HEK293 (cell line): ENCODE results near the gene WSB2.

Experiments used
- GLI2 ChIP-seq: fragments of 450-650 bp; formaldehyde crosslinking; IDR thresholded peaks from 2 replicates; pipeline ENCODE4; 2017; ENCODE audit warnings: missing biosample characterization, missing genetic modification characterization, low read depth, borderline replicate concordance
- HOXA7 ChIP-seq: sonication (generic); formaldehyde crosslinking; IDR thresholded peaks from 2 replicates; pipeline ENCODE4 v1.8.1; 2022; ENCODE audit warnings: missing genetic modification reagents, borderline replicate concordance
- KLF16 ChIP-seq: fragments of 450-650 bp; formaldehyde crosslinking; IDR thresholded peaks from 2 replicates; pipeline ENCODE4 v1.5.1; 2017; ENCODE audit warnings: missing biosample characterization, missing genetic modification characterization
- OSR2 ChIP-seq: fragments of 450-650 bp; formaldehyde crosslinking; IDR thresholded peaks from 2 replicates; pipeline ENCODE4 v1.5.1; 2016; ENCODE audit warnings: missing biosample characterization, missing genetic modification characterization
- SCRT2 ChIP-seq: fragments of 450-650 bp; formaldehyde crosslinking; IDR thresholded peaks from 2 replicates; pipeline ENCODE4 v1.5.1; 2016; ENCODE audit warnings: missing biosample characterization, missing genetic modification characterization
- TRIM28 ChIP-seq: IDR thresholded peaks from 2 replicates; pipeline ENCODE4 v1.6.1; 2011; ENCODE audit warnings: low read length, control low read depth, borderline replicate concordance
- WT1 ChIP-seq: fragments of 450-650 bp; formaldehyde crosslinking; IDR thresholded peaks from 2 replicates; pipeline ENCODE4 v1.5.1; 2016; ENCODE audit warnings: missing biosample characterization, missing genetic modification characterization
- YY1 ChIP-seq: fragments of 450-650 bp; formaldehyde crosslinking; IDR thresholded peaks from 2 replicates; pipeline ENCODE4 v1.5.1; 2018; ENCODE audit warnings: missing biosample characterization, missing genetic modification characterization
- ZFP69B ChIP-seq: fragments of 450-650 bp; formaldehyde crosslinking; IDR thresholded peaks from 2 replicates; pipeline ENCODE4 v1.5.1; 2016; ENCODE audit warnings: missing biosample characterization, missing genetic modification characterization
- ZNF146 ChIP-seq: fragments of 450-650 bp; formaldehyde crosslinking; IDR thresholded peaks from 2 replicates; pipeline ENCODE4 v1.5.1; 2016; ENCODE audit warnings: missing biosample characterization, missing genetic modification characterization
- ZNF155 ChIP-seq: fragments of 450-650 bp; formaldehyde crosslinking; IDR thresholded peaks from 2 replicates; pipeline ENCODE4 v1.5.1; 2016; ENCODE audit warnings: missing biosample characterization, missing genetic modification characterization
- ZNF157 ChIP-seq: fragments of 450-650 bp; formaldehyde crosslinking; IDR thresholded peaks from 2 replicates; pipeline ENCODE4 v1.5.1; 2016; ENCODE audit warnings: missing biosample characterization, missing genetic modification characterization
- ZNF248 ChIP-seq: fragments of 450-650 bp; formaldehyde crosslinking; IDR thresholded peaks from 2 replicates; pipeline ENCODE4 v1.5.1; 2017; ENCODE audit warnings: missing biosample characterization, missing genetic modification characterization
- ZNF292 ChIP-seq: fragments of 450-650 bp; formaldehyde crosslinking; IDR thresholded peaks from 2 replicates; pipeline ENCODE4 v1.5.1; 2016; ENCODE audit warnings: low read depth, missing biosample characterization, missing genetic modification characterization, borderline replicate concordance
- ZNF391 ChIP-seq: fragments of 450-650 bp; formaldehyde crosslinking; IDR thresholded peaks from 2 replicates; pipeline ENCODE4 v1.5.1; 2016; ENCODE audit warnings: low read depth, missing biosample characterization, missing genetic modification characterization, borderline replicate concordance
- ZNF433 ChIP-seq: fragments of 450-650 bp; formaldehyde crosslinking; IDR thresholded peaks from 2 replicates; pipeline ENCODE4 v1.5.1; 2016; ENCODE audit warnings: missing biosample characterization, missing genetic modification characterization, low read depth
- ZNF473 ChIP-seq: fragments of 450-650 bp; formaldehyde crosslinking; IDR thresholded peaks from 2 replicates; pipeline ENCODE4 v1.5.1; 2017; ENCODE audit warnings: missing biosample characterization, missing genetic modification characterization
- ZNF530 ChIP-seq: fragments of 450-650 bp; formaldehyde crosslinking; IDR thresholded peaks from 2 replicates; pipeline ENCODE4 v1.5.1; 2016; ENCODE audit warnings: low read depth, missing biosample characterization, missing genetic modification characterization
- ZNF571 ChIP-seq: fragments of 450-650 bp; formaldehyde crosslinking; IDR thresholded peaks from 2 replicates; pipeline ENCODE4 v1.5.0; 2017; ENCODE audit warnings: missing biosample characterization, missing genetic modification characterization
- ZNF585B ChIP-seq: fragments of 450-650 bp; formaldehyde crosslinking; IDR thresholded peaks from 2 replicates; pipeline ENCODE4 v1.5.1; 2016; ENCODE audit warnings: missing biosample characterization, missing genetic modification characterization
- ZNF654 ChIP-seq: fragments of 450-650 bp; formaldehyde crosslinking; IDR thresholded peaks from 2 replicates; pipeline ENCODE4 v1.5.1; 2016; ENCODE audit warnings: low read depth, missing biosample characterization, missing genetic modification characterization
- ZNF777 ChIP-seq: fragments of 450-650 bp; formaldehyde crosslinking; IDR thresholded peaks from 2 replicates; pipeline ENCODE4 v1.5.1; 2017; ENCODE audit warnings: missing biosample characterization, missing genetic modification characterization, borderline replicate concordance
- ZSCAN23 ChIP-seq: fragments of 450-650 bp; formaldehyde crosslinking; IDR thresholded peaks from 2 replicates; pipeline ENCODE4 v1.5.1; 2016; ENCODE audit warnings: missing biosample characterization, missing genetic modification characterization
- ZSCAN30 ChIP-seq: fragments of 450-650 bp; IDR thresholded peaks from 2 replicates; pipeline ENCODE4 v1.5.1; 2018; ENCODE audit warnings: missing biosample characterization, mild to moderate bottlenecking, missing genetic modification characterization, moderate library complexity
- TF ChIP-seq, protein P1 (sequence below): fragments of 450-650 bp; formaldehyde crosslinking; IDR thresholded peaks from 2 replicates; pipeline ENCODE4 v1.5.1; 2016; ENCODE audit warnings: missing biosample characterization, missing genetic modification characterization, low read depth
- TF ChIP-seq, protein P2 (sequence below): fragments of 450-650 bp; IDR thresholded peaks from 2 replicates; pipeline ENCODE4 v1.5.1; 2018; ENCODE audit warnings: missing biosample characterization, missing genetic modification characterization
- TF ChIP-seq, protein P3 (sequence below): fragments of 450-650 bp; formaldehyde crosslinking; IDR thresholded peaks from 2 replicates; pipeline ENCODE4 v1.5.1; 2016; ENCODE audit warnings: missing biosample characterization, missing genetic modification characterization
- TF ChIP-seq, protein P4 (sequence below): fragments of 450-650 bp; formaldehyde crosslinking; IDR thresholded peaks from 2 replicates; pipeline ENCODE4 v1.5.1; 2016; ENCODE audit warnings: missing biosample characterization, missing genetic modification characterization
- TF ChIP-seq, protein P5 (sequence below): fragments of 450-650 bp; formaldehyde crosslinking; IDR thresholded peaks from 2 replicates; pipeline ENCODE4 v1.5.1; 2016; ENCODE audit warnings: missing biosample characterization, missing genetic modification characterization, borderline replicate concordance
- TF ChIP-seq, protein P6 (sequence below): fragments of 450-650 bp; formaldehyde crosslinking; IDR thresholded peaks from 2 replicates; pipeline ENCODE4 v1.5.0; 2017; ENCODE audit warnings: missing biosample characterization, missing genetic modification characterization, borderline replicate concordance

The WSB2 gene

DNA sequence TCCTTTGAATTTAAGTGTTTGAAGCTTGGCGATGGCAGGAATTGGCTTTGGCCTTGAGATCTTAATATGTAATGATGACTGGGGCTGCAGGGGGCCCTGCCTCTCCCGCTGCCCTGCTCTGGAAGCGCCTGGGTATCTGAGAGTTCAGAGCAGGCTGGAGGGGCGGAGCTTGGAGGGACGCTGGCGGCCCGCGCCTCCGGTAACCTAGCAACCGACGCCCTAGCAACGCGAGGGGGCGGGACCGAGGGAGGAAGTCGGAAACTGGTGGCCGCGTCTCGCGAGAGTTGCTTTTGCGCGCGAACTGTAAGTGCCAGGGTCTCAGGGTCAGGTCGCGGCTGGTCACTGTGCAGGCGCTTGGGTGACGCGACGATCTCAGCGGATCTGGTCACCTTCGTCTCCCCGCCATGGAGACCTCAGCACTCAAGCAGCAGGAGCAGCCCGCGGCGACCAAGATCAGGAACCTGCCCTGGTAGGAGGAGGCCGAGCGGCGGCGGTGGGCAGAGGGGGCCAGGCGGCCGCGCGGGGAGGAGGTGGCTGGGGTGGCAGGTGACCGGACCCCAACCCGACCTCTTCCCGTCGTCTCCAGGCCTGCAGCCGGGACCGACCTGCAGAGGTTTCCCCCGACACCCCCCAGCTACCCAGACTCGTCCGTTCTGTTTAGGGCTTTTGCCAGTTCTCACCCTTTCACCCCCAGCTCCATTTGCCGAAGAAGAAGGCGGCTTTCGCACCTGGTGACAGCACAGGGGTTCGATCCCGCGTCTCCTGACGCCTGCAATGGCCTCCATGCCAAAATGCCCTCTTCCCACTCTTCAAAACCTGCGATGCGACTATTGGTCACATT, 44.3 kb downstream of the WSB2 start, which contains the start of gene RFC5 (continued):
- TF ChIP-seq, protein P1, sequence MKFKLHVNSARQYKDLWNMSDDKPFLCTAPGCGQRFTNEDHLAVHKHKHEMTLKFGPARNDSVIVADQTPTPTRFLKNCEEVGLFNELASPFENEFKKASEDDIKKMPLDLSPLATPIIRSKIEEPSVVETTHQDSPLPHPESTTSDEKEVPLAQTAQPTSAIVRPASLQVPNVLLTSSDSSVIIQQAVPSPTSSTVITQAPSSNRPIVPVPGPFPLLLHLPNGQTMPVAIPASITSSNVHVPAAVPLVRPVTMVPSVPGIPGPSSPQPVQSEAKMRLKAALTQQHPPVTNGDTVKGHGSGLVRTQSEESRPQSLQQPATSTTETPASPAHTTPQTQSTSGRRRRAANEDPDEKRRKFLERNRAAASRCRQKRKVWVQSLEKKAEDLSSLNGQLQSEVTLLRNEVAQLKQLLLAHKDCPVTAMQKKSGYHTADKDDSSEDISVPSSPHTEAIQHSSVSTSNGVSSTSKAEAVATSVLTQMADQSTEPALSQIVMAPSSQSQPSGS (tag by site-specific recombination) = no peak
- TF ChIP-seq ZSCAN23 (0 out of 2 replicates have a peak, but pooled peaks have one; percentile 37), ZSCAN30 (tag by site-specific recombination) (peak; percentile 68; the same call in 1 of the 2 replicates), ZFP69B (tag by site-specific recombination) (no peak), WT1 (peak; percentile 40), ZNF433 (tag by site-specific recombination) (no peak), KLF16 (tag by site-specific recombination) (peak; percentile 99), GLI2 (tag by site-specific recombination) (no peak), ZNF292 (tag by site-specific recombination) (no peak), ZNF157 (tag by site-specific recombination) (no peak), ZNF155 (no peak), ZNF530 (tag by site-specific recombination) (no peak), YY1 (tag by site-specific recombination) (peak; percentile 31; the same call in 1 of the 2 replicates), SCRT2 (no peak), ZNF146 (tag by site-specific recombination) (no peak), ZNF654 (tag by site-specific recombination) (no peak), OSR2 (no peak), ZNF248 (tag by site-specific recombination) (no peak), ZNF391 (tag by site-specific recombination) (no peak), ZNF571 (tag by site-specific recombination) (no peak), HOXA7 (CRISPR knock-in tag) (no peak), ZNF473 (tag by site-specific recombination) (no peak), TRIM28 (no peak), ZNF585B (no peak), ZNF777 (no peak)
- TF ChIP-seq, protein P2, sequence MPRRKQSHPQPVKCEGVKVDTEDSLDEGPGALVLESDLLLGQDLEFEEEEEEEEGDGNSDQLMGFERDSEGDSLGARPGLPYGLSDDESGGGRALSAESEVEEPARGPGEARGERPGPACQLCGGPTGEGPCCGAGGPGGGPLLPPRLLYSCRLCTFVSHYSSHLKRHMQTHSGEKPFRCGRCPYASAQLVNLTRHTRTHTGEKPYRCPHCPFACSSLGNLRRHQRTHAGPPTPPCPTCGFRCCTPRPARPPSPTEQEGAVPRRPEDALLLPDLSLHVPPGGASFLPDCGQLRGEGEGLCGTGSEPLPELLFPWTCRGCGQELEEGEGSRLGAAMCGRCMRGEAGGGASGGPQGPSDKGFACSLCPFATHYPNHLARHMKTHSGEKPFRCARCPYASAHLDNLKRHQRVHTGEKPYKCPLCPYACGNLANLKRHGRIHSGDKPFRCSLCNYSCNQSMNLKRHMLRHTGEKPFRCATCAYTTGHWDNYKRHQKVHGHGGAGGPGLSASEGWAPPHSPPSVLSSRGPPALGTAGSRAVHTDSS (tag by site-specific recombination) = no peak
- TF ChIP-seq, protein P3, sequence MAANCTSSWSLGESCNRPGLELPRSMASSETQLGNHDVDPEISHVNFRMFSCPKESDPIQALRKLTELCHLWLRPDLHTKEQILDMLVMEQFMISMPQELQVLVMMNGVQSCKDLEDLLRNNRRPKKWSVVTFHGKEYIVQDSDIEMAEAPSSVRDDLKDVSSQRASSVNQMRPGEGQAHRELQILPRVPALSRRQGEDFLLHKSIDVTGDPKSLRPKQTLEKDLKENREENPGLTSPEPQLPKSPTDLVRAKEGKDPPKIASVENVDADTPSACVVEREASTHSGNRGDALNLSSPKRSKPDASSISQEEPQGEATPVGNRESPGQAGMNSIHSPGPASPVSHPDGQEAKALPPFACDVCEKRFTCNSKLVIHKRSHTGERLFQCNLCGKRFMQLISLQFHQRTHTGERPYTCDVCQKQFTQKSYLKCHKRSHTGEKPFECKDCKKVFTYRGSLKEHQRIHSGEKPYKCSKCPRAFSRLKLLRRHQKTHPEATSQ (tag by site-specific recombination) = peak; percentile 67; the same call in 1 of the 2 replicates
- TF ChIP-seq, protein P4, sequence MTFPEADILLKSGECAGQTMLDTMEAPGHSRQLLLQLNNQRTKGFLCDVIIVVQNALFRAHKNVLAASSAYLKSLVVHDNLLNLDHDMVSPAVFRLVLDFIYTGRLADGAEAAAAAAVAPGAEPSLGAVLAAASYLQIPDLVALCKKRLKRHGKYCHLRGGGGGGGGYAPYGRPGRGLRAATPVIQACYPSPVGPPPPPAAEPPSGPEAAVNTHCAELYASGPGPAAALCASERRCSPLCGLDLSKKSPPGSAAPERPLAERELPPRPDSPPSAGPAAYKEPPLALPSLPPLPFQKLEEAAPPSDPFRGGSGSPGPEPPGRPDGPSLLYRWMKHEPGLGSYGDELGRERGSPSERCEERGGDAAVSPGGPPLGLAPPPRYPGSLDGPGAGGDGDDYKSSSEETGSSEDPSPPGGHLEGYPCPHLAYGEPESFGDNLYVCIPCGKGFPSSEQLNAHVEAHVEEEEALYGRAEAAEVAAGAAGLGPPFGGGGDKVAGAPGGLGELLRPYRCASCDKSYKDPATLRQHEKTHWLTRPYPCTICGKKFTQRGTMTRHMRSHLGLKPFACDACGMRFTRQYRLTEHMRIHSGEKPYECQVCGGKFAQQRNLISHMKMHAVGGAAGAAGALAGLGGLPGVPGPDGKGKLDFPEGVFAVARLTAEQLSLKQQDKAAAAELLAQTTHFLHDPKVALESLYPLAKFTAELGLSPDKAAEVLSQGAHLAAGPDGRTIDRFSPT (tag by site-specific recombination) = peak; percentile 91
- TF ChIP-seq, protein P5, sequence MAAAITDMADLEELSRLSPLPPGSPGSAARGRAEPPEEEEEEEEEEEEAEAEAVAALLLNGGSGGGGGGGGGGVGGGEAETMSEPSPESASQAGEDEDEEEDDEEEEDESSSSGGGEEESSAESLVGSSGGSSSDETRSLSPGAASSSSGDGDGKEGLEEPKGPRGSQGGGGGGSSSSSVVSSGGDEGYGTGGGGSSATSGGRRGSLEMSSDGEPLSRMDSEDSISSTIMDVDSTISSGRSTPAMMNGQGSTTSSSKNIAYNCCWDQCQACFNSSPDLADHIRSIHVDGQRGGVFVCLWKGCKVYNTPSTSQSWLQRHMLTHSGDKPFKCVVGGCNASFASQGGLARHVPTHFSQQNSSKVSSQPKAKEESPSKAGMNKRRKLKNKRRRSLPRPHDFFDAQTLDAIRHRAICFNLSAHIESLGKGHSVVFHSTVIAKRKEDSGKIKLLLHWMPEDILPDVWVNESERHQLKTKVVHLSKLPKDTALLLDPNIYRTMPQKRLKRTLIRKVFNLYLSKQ = no peak
- TF ChIP-seq, protein P6, sequence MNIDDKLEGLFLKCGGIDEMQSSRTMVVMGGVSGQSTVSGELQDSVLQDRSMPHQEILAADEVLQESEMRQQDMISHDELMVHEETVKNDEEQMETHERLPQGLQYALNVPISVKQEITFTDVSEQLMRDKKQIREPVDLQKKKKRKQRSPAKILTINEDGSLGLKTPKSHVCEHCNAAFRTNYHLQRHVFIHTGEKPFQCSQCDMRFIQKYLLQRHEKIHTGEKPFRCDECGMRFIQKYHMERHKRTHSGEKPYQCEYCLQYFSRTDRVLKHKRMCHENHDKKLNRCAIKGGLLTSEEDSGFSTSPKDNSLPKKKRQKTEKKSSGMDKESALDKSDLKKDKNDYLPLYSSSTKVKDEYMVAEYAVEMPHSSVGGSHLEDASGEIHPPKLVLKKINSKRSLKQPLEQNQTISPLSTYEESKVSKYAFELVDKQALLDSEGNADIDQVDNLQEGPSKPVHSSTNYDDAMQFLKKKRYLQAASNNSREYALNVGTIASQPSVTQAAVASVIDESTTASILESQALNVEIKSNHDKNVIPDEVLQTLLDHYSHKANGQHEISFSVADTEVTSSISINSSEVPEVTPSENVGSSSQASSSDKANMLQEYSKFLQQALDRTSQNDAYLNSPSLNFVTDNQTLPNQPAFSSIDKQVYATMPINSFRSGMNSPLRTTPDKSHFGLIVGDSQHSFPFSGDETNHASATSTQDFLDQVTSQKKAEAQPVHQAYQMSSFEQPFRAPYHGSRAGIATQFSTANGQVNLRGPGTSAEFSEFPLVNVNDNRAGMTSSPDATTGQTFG = 0 out of 2 replicates have a peak, but pooled peaks have one; percentile 24
